Measurements from ENCODE around the gene TBC1D10A.

The TBC1D10A gene

GRCh38 chr22:30253205-30253852 lies 73.4 kb downstream of the TBC1D10A start:
- TF ChIP-seq CTCF (IDR thresholded peaks at IDR 0.05) (no peak), ZFX (IDR thresholded peaks at IDR 0.05; ENCODE audit: borderline replicate concordance) (no peak)
- H3K27ac ChIP-seq = no peak overlapping the region

- no peak overlapping the region for H3K27ac ChIP-seq
- TF ChIP-seq ZFX (IDR thresholded peaks at IDR 0.05; ENCODE audit: borderline replicate concordance) (no peak), CTCF (IDR thresholded peaks at IDR 0.05) (no peak)
These were observed 74.1 kb downstream of the TBC1D10A start for GRCh38 chr22:30252411-30253204.

- no peak overlapping the region for H3K27ac ChIP-seq
- TF ChIP-seq ZFX (IDR thresholded peaks at IDR 0.05; ENCODE audit: borderline replicate concordance) (no peak), CTCF (IDR thresholded peaks at IDR 0.05) (no peak)
These were observed 75.0 kb downstream of the TBC1D10A start for GRCh38 chr22:30251711-30252110.

- H3K27ac ChIP-seq = no peak overlapping the region
These were observed 76.0 kb downstream of the TBC1D10A start for GRCh38 chr22:30250661-30251267.

GRCh38 chr22:30250039-30250565 lies 76.6 kb downstream of the TBC1D10A start:
- H3K27ac ChIP-seq = no peak overlapping the region
- no peak for TF ChIP-seq CTCF (IDR thresholded peaks at IDR 0.05)
- TF ChIP-seq ZFX (IDR thresholded peaks at IDR 0.05; ENCODE audit: borderline replicate concordance) = no peak

More at GRCh38 chr22:30250661-30251267, 76.0 kb downstream of the TBC1D10A start:
- TF ChIP-seq ZFX (IDR thresholded peaks at IDR 0.05; ENCODE audit: borderline replicate concordance) (no peak), CTCF (IDR thresholded peaks at IDR 0.05) (no peak)

- H3K27ac ChIP-seq = no peak overlapping the region
- no peak for TF ChIP-seq ZFX (IDR thresholded peaks at IDR 0.05; ENCODE audit: borderline replicate concordance)
These were observed 77.4 kb downstream of the TBC1D10A start for GRCh38 chr22:30249049-30250038.

- H3K27ac ChIP-seq = no peak overlapping the region
- TF ChIP-seq ZFX (IDR thresholded peaks at IDR 0.05; ENCODE audit: borderline replicate concordance) (no peak), CTCF (IDR thresholded peaks at IDR 0.05) (no peak)
These were observed 78.3 kb downstream of the TBC1D10A start for GRCh38 chr22:30248484-30248883.

Measured in 22Rv1 (cell line).